Measurements from ENCODE around the gene FBXL17.
A peak's percentile ranks its signal among the peaks of the same experiment; 100 is the strongest.

The FBXL17 gene

DNA sequence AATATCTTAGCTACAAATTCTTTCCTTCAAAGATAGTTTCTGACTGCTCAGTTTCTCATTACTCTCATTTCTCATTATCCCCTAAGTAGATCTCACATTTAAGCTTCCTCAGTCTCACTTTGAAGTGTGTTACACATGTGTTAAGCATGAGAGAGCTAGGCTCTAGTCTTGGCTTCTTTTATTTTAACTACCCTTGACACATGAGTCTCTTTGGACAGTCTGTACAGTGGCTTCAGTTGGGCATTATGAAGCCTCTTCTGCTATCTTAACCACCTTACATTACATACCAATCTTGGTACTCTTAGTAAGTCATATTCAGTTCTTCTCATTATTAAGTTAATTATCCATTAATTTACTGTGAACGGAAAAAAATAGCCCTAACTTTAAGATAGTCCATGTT lies 232.5 kb downstream of the FBXL17 start:
- H3K9me3 ChIP-seq (ENCODE audit: control insufficient read depth, insufficient read depth, low read depth, low read length) = no peaks in the 10 kb centered on the region
- H3K4me1 ChIP-seq (ENCODE audit: control insufficient read depth, insufficient read depth, low read length) = no peaks in the 10 kb centered on the region
- H3K4me3 ChIP-seq (ENCODE audit: low read depth, low read length) = no peak overlapping the region
- H3K36me3 ChIP-seq (ENCODE audit: control insufficient read depth in 2 of 2, insufficient read depth in 1 of 2, low read length in 2 of 2) = no peaks in the 10 kb centered on the region
- no peak for TF ChIP-seq ZNF132 (tag by site-specific recombination; IDR thresholded peaks at IDR 0.05; ENCODE audit: borderline replicate concordance)
- ChIA-PET CTCF (interaction anchor here (0.5 to 1.0 kb wide), 3 partner anchors 9 to 109 kb away, joined by 3 read pairs; no protein-coding TSS in a partner anchor), POLR2A (no interaction called here)
- no peak overlapping the region for H3K27ac ChIP-seq (ENCODE audit: extremely low read depth, low read depth, low read length)

DNA sequence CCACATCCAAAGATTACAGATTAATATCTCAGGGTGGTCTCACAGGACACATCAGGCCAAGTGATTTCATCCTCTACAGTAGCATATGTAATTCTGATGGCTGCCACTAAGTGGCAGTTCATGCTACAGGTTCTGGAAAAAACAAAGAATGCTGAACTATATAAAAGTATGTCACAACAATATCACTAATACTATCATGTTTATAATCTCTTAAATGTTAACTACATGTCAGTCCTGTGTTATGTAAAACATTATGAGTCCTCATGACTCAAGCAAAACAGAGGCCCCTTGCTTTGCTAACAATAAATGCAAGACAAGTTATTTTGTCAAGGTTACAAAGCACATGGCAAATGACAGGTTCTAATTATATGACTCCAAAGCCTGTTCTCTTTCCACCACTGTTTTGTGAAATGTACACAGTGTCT lies 233.2 kb downstream of the FBXL17 start:
- ChIA-PET POLR2A (no interaction called here), CTCF (interaction anchor here (0.7 kb wide), 1 partner anchor 32 kb away, joined by 3 read pairs; no protein-coding TSS in a partner anchor)
- H3K4me3 ChIP-seq (ENCODE audit: low read depth, low read length) = no peak overlapping the region
- H3K36me3 ChIP-seq (ENCODE audit: control insufficient read depth in 2 of 2, insufficient read depth in 1 of 2, low read length in 2 of 2) = no peaks in the 10 kb centered on the region
- TF ChIP-seq ZNF660 (tag by site-specific recombination; IDR thresholded peaks at IDR 0.05) = 0 out of 2 replicates have a peak, but pooled peaks have one; percentile 27
- no peak; the same call in 1 of the 2 replicates for TF ChIP-seq ZNF654 (tag by site-specific recombination; IDR thresholded peaks at IDR 0.05; ENCODE audit: low read depth)
- TF ChIP-seq, protein P1, sequence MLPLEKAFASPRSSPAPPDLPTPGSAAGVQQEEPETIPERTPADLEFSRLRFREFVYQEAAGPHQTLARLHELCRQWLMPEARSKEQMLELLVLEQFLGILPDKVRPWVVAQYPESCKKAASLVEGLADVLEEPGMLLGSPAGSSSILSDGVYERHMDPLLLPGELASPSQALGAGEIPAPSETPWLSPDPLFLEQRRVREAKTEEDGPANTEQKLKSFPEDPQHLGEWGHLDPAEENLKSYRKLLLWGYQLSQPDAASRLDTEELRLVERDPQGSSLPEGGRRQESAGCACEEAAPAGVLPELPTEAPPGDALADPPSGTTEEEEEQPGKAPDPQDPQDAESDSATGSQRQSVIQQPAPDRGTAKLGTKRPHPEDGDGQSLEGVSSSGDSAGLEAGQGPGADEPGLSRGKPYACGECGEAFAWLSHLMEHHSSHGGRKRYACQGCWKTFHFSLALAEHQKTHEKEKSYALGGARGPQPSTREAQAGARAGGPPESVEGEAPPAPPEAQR (tag by site-specific recombination; IDR thresholded peaks at IDR 0.05) = no peak
- peak; percentile 47 for TF ChIP-seq SCRT2 (tag by site-specific recombination; IDR thresholded peaks at IDR 0.05)
- no peak for TF ChIP-seq ZNF214 (tag by site-specific recombination; IDR thresholded peaks at IDR 0.05; ENCODE audit: borderline replicate concordance)
- H3K27ac ChIP-seq (ENCODE audit: extremely low read depth, low read depth, low read length) = no peak overlapping the region
- H3K4me1 ChIP-seq (ENCODE audit: control insufficient read depth, insufficient read depth, low read length) = no peaks in the 10 kb centered on the region
- H3K9me3 ChIP-seq (ENCODE audit: control insufficient read depth, insufficient read depth, low read depth, low read length) = no peaks in the 10 kb centered on the region

DNA sequence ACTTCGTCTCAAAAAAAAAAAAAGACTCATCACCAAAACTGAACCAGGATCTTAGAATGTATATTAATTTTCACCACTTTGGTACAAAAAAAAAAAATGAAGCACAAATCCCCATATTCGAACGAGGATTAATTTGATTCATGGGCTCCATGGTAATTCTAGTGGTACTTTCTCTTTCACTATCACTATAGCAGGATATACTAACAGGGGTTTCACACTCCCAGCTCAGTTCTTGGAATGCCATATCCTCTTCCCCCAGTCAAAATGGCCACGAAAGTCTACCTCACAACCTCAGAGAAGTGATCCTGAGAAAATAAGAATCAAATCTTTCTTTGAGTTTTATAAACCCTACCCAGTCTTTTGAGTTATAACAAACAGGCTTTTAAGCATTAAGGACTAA lies 235.7 kb downstream of the FBXL17 start:
- CTCF ChIA-PET = no interaction called here
- POLR2A ChIA-PET = no interaction called here
- no peak overlapping the region for H3K4me3 ChIP-seq (ENCODE audit: low read depth, low read length)
- TF ChIP-seq ZNF677 (tag by site-specific recombination; IDR thresholded peaks at IDR 0.05) (no peak), ZEB2 (tag by site-specific recombination; IDR thresholded peaks at IDR 0.05) (no peak), SALL2 (tag by site-specific recombination; IDR thresholded peaks at IDR 0.05; ENCODE audit: borderline replicate concordance) (no peak), ZNF292 (tag by site-specific recombination; IDR thresholded peaks at IDR 0.05; ENCODE audit: borderline replicate concordance, low read depth) (no peak), TCF7L2 (IDR thresholded peaks at IDR 0.05; ENCODE audit: borderline replicate concordance, low read depth, low read length) (no peak), HOXC10 (CRISPR knock-in tag; IDR thresholded peaks at IDR 0.05) (no peak), KLF7 (tag by site-specific recombination; IDR thresholded peaks at IDR 0.05; ENCODE audit: borderline replicate concordance) (no peak), KLF10 (tag by site-specific recombination; IDR thresholded peaks at IDR 0.05) (no peak), ZBTB10 (tag by site-specific recombination; IDR thresholded peaks at IDR 0.05) (no peak), ZNF610 (tag by site-specific recombination; IDR thresholded peaks at IDR 0.05; ENCODE audit: borderline replicate concordance) (no peak), ZBTB7A (tag by site-specific recombination; IDR thresholded peaks at IDR 0.05; ENCODE audit: low read depth) (no peak), ZNF571 (tag by site-specific recombination; IDR thresholded peaks at IDR 0.05) (no peak), KLF8 (tag by site-specific recombination; IDR thresholded peaks at IDR 0.05) (no peak), OSR2 (tag by site-specific recombination; IDR thresholded peaks at IDR 0.05) (no peak), ZNF623 (tag by site-specific recombination; IDR thresholded peaks at IDR 0.05) (no peak), ZNF239 (tag by site-specific recombination; IDR thresholded peaks at IDR 0.05) (no peak)
- TF ChIP-seq, protein P2, sequence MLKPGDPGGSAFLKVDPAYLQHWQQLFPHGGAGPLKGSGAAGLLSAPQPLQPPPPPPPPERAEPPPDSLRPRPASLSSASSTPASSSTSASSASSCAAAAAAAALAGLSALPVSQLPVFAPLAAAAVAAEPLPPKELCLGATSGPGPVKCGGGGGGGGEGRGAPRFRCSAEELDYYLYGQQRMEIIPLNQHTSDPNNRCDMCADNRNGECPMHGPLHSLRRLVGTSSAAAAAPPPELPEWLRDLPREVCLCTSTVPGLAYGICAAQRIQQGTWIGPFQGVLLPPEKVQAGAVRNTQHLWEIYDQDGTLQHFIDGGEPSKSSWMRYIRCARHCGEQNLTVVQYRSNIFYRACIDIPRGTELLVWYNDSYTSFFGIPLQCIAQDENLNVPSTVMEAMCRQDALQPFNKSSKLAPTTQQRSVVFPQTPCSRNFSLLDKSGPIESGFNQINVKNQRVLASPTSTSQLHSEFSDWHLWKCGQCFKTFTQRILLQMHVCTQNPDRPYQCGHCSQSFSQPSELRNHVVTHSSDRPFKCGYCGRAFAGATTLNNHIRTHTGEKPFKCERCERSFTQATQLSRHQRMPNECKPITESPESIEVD (tag by site-specific recombination; IDR thresholded peaks at IDR 0.05) = no peak
- TF ChIP-seq, protein P3, sequence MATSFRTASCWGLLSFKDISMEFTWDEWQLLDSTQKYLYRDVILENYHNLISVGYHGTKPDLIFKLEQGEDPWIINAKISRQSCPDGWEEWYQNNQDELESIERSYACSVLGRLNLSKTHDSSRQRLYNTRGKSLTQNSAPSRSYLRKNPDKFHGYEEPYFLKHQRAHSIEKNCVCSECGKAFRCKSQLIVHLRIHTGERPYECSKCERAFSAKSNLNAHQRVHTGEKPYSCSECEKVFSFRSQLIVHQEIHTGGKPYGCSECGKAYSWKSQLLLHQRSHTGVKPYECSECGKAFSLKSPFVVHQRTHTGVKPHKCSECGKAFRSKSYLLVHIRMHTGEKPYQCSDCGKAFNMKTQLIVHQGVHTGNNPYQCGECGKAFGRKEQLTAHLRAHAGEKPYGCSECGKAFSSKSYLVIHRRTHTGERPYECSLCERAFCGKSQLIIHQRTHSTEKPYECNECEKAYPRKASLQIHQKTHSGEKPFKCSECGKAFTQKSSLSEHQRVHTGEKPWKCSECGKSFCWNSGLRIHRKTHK (tag by site-specific recombination; IDR thresholded peaks at IDR 0.05) = no peak

More for the DNA sequence above, 235.7 kb downstream of the FBXL17 start:
- H3K4me1 ChIP-seq (ENCODE audit: control insufficient read depth, insufficient read depth, low read length) = no peaks in the 10 kb centered on the region
- no peaks in the 10 kb centered on the region for H3K36me3 ChIP-seq (ENCODE audit: control insufficient read depth in 2 of 2, insufficient read depth in 1 of 2, low read length in 2 of 2)
- no peaks in the 10 kb centered on the region for H3K9me3 ChIP-seq (ENCODE audit: control insufficient read depth, insufficient read depth, low read depth, low read length)
- H3K27ac ChIP-seq (ENCODE audit: extremely low read depth, low read depth, low read length) = no peak overlapping the region
